Hematopoietic multipotent progenitor cell treated with erythropoietin and hydrocortisone succinate and interleukin-3 and kit ligand, for 17 days (in vitro differentiated cells): Measurements from ENCODE around the gene LCE3B.

ENCODE experiments used
- DNase-seq: peaks from one replicate; pipeline ENCODE4 v3.0.0-alpha.2; 2015; ENCODE audit warnings: low spot score

Gene LCE3B

DNA sequence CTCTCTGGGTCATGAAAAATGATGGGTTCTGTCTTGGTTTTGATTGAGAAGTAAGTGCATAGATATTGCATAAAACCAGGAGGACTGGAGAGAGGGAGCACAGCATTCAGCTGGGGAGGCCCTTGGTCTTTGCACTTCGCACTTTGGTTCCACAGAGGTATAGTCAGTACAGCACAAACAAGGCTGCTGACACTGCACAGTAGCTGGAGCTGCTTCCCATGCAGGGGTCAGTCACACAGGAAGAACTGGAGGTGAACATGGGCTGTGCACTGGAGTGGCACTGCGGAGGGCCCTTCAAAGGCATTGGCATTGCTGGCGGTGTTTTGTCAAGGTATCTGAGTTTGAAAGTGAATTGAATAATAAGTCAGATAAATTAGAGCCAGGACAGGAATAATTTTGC is 45.0 kb downstream of the LCE3B start:
- DNase-seq, result no peak

DNA sequence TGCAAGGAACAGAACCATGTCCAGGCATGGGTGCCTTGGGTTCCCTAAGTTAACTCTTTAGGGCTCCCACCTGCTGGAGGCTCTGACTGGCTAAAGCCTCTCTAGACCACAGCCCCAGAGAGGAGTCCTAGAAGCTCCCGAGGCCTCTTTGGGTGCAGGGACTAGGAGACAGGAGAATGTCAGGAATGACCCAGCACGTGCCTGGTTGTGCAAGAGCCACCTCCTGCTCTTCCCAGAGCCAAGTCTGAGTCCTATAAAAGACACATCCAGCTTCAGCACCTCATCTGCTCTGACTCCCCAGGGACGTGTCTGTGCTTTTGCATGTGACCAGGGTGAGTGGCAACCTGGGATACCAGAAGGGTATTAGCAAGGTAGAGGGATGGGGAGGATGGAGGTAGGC is 49.5 kb downstream of the LCE3B start, which contains the start of gene LCE2D:
LCE2D (plus strand) TSS at position 283 of the 400 bp plus-strand sequence. CDS start 726 bp downstream, outside the sequence.
- DNase-seq, result no peak
